ENCODE results near the gene TESMIN.
A peak's percentile ranks its signal among the peaks of the same experiment; 100 is the strongest.

TESMIN gene

DNA sequence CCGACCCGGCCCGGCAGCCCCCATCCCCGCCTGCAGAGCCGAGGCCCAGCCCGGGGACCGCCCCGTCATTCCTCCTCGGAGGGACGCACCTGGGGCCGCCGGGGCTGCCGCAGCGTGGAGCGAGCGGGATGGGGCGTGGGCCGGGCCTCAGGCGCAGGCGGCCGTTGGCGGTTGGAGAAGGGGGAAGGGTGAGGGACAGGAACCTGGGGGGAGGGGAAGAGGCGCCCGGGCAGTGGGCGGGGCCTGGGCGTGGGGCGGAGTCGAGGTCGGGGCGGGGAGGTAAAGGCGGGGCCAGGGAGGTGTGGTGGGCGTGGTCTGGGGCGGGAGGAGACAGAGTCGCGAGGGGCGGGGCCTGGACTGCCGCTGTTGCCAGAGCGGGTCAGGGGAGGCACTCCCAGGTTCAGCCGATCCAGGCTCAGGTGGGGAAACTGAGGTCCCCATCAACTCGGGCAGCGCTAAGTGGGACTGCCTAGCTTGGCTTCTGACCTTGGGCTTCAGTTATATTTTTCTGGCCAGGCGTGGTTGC lies at the start of gene TESMIN:
Gene TESMIN (minus strand): TSS at position 190 of the 526 bp plus-strand sequence. CDS start 860 bp downstream, outside the sequence.
- peak; percentile 86 for DNase-seq

DNA sequence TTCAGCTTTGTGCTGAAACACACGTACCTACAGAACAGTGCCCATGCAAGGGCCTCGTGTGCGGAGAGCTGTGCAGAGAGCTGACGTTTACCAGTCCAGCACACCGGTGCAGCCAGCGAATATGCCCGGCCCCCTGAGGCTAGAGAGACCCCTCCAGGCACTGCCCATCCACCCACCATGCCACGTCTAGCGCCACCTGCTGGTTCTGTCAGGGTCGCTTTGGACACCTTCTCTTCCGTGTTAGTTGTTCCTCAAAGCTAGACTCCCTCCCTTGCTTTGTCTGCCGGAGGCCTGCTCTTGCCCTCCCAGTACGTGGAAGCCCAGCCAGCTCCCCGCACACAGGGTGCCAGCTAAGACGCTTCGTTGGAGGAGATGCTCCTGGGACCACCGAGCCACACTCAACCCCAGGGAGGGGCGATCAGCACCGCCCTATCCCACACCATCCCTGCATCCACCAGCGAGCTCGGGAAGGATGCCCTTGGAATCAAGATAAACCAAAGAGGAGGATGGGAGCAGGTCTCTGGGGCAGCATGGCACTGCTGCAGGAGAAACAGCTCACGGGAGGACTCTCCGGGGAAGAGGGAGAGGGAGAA lies 47.0 kb upstream of the TESMIN start:
- DNase-seq, result no peak

DNA sequence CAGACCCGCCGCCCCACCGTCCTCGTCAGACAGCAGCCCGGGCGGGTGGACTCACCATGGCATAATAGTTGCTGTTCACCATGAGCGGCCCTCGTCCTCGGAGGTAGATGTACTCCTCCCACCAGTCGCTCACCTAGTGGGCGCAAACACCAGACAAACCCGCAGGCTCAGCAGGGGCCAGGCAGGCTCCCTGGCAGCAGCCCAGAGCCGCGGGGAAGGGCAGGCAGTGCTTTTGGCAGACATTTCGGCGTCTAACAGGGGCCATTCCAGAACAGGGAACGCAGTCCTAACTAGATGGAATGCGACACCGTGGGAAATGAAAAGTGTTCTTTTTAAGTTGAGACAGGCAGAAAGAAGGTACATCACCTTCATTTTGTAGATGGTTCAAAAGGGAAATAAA lies 45.5 kb upstream of the TESMIN start:
- no peak for DNase-seq

- no peak for DNase-seq
Observed at GRCh38 chr11:68792400-68792966, 41.2 kb upstream of the TESMIN start.

GRCh38 chr11:68784653-68785052 lies 33.3 kb upstream of the TESMIN start:
- no peak for DNase-seq

DNA sequence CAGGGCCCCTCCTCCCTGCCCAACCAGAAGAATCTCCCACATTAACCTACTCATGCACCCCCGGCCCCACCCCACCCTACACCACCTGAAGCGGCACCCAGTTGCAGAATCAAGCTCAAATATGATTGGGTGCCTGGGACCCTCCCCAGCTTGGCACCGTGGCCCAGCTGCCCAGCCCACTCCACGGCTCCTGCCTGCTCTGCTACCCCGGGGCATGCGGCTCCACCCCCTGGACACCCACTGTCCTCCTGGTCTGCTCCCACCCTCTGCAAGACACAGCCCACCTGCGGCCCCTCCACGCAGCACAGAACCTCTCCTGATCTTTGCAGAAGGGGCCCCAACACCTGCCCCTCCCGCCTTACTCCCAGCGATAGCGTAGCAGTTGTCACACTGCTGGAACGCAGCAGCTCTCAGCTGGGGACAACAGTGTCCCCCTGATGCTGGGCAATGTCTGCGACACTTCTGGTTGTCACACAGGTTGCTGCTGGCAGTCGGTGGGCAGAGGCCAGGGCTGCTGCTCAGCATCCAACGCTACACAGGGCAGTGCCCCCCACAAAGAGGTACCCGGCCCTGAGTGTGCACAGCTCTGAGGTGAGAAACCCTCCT lies 32.0 kb upstream of the TESMIN start:
- DNase-seq, result no peak

GRCh38 chr11:68782711-68783110 lies 31.4 kb upstream of the TESMIN start:
- DNase-seq, result no peak

GRCh38 chr11:68780829-68781228 lies 29.5 kb upstream of the TESMIN start:
- DNase-seq, result no peak

DNA sequence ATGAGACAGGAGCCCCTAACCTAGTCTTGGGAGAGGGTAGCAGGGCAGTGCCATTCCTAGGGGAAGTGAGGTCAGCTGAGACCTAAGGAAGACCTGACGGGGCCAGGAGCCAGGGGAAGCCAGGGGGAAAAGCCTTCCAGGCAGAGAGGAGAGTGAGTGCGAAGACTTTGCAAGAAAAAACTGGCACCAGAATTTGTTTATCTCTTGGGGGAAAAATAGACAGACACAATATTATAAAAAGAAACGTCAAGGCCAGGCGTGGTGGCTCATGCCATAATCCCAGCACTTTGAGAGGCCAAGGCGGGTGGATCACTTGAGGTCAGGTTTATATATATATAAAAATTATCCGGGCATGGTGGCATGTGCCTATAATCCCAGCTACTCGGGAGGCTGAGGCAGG lies 26.9 kb upstream of the TESMIN start:
- DNase-seq, result no peak

DNA sequence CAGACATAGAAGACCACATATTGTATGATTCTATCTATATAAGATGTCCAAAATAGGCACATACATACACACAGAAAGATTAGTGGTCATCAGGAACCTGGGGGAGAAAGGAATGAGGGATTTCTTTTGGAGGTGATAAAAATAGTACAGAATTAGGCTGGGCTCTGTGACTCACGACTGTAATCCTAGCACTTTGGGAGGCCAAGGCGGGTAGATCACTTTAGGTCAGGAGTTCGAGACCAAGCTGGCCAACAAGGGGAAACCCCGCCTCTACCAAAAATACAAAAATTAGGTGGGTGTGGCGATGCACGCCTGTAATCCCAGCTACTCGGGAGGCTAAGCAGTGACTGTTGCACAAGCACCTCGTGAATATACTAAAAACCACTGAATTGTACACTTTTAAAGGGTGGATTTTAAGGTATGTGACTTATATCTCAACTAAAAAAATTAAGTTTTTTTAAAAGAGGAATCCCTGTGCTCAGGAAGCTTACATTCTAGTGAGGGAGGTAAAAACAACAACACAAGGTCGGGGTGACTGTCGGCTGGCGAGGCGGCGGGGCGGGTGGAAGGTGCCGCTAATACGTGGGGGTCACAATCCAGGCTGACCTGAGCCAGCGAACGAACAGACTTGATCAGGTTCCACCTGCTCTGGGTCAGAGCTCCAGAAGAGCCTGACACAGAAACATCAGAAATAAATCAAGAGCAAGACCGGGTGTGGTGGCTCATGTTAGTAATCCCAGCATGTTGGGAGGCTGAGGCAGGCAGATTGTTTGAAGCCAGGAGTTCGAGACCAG lies 25.3 kb upstream of the TESMIN start:
- no peak for DNase-seq

DNA sequence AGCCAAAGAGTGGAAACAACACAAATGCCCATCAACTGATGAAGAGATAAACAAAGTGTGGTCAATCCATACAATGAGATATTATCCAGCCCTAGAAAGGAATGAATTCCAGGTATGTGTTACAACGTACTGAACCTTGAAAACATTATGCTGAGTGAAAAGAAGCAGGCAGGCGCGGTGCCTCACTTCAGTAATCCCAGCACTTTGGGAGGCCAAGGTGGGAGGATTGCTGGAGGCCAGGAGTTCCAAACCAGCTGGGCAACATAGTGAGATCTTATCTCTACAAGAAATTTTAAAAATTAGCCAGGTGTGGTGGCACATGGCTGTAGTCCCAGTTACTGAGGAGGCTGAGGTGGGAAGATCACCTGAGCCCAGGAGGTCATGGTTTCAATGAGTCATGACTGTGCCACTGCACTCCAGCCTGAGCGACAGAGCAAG lies 24.6 kb upstream of the TESMIN start:
- DNase-seq, result no peak

DNA sequence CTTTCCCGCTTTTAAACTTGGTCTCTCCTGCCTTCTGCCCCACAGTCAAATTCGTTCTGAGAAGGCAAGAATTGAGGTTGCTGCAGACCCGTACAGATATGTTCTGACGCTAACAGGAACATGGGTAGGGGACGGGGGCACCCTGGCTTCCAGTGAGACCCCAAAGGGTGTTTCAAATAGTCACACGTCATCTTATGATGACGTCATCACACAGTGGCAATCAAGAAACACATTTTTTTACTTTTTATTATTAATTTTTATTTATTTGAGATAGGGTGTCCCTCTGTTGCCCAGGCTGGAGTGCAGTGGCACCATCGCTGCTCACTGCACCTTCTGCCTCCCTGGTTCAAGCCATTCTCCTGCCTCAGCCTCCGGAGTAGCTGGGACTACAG lies 22.9 kb upstream of the TESMIN start:
- DNase-seq, result no peak

GRCh38 chr11:68773521-68774193 lies 22.3 kb upstream of the TESMIN start:
- no peak for DNase-seq

DNA sequence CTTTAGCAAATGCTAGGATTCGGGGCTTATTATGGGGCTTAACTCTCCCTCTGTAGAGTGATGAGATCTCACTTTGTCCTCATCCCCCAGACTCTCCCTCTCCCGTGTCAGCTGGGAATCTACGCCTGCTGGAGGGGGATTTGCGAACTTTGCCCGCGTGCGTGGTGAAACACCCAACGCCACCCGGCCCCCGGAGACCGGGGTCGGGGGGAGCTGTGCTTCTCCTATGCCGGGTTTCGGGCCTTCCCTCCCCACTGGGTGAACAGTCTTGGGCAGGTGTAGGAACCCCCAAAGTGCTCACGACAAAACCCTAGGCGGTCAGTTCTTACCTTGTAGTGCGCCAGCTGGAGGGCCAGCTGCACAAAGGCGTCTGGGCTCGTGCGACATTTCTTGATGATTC lies 21.6 kb upstream of the TESMIN start:
- DNase-seq, result no peak

GRCh38 chr11:68770781-68771180 lies 19.5 kb upstream of the TESMIN start:
- DNase-seq, result no peak

GRCh38 chr11:68767672-68768071 lies 16.4 kb upstream of the TESMIN start:
- no peak for DNase-seq

DNA sequence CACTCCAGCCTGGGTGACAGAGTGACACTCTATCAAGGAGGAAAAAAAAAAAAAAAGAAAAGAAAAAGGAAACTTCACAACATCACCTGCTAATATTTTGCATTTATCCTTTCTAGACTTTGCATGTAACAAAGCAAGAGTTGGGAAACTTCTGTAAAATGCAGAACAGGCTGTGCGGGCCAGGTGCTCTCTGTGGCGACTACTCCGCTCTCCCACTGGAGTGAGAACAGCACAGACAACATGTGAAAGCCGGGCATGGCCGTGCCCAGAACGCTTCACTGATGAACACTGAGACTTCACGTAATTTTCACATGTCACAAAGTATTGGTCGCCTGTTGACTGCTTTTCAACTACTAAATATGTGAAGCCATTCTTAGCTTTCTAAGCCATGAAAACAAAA lies 15.5 kb upstream of the TESMIN start:
- DNase-seq, result no peak

DNA sequence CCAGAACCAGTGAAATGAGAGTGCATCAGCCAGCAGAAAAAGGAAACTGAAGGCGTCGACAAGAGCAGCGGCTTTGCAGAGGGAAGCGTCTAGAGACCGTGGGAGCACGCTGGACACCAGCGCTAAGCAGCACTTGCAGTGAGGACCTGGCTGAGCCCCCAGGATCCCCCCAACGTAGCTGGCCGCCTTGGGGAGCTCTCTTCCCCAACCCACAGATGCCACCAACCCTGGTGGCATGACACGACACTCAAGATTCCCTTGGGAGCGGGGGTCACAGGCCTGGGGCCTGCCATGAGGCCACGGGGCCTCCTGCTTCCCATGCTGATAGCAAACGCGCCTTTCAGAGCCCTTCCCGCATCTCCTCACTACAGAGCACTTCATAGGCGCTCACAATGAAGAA lies 13.4 kb upstream of the TESMIN start:
- DNase-seq, result no peak

- no peak for DNase-seq
Observed at GRCh38 chr11:68763926-68764657, 12.8 kb upstream of the TESMIN start.

DNA sequence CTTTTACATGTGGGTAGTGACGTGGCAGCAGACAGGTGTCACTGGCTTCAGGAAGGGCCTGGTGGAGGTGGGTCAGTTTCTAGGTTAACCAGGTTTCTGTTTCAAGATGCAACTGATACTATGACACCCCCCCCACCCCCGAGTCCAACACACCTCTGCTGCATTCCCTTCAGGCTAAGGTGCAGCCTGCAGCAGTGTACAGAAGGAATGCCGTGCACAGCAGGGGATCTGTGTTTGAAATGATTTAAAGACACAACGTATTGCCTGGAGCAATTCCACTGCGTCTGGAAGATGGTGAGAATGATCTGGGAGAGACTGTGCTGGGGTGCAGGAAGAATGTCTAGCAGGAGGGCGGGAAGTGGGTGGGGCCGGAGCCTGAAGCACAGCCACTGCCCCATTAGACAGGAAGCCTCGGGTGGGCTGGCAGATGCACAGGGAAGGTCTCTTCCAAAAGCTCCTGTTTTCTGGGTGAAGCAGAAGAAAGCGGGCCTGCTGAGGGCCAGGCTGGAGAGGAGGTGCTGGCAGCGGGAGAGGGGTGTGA lies 11.9 kb upstream of the TESMIN start:
- DNase-seq, result no peak

GRCh38 chr11:68762481-68762880 lies 11.2 kb upstream of the TESMIN start:
- no peak for DNase-seq

GRCh38 chr11:68761801-68762200 lies 10.5 kb upstream of the TESMIN start:
- DNase-seq, result no peak
